T-helper 2 cell treated with Interferon-gamma antibody and Interleukin-4, amounts not matched to agents 5 μg/mL and 100 μg/mL, for 36 hours (primary cell): ENCODE results near the gene MARK2.

Source experiments
- DNase-seq: peaks from one replicate; pipeline ENCODE4 v3.0.0; 2021; ENCODE audit warnings: low spot score
- H3K27ac Mint-ChIP-seq: one replicate; pipeline ENCODE4 v1.8.0; 2021; ENCODE audit warnings: mild to moderate bottlenecking, mixed read lengths
- H3K27me3 Mint-ChIP-seq: one replicate; pipeline ENCODE4 v1.8.0; 2021; ENCODE audit warnings: low read depth, mixed read lengths
- H3K36me3 Mint-ChIP-seq: one replicate; pipeline ENCODE4 v1.8.0; 2021; ENCODE audit warnings: low read depth, mixed read lengths
- H3K4me1 Mint-ChIP-seq: one replicate; pipeline ENCODE4 v1.8.0; 2021; ENCODE audit warnings: low read depth, mixed read lengths
- H3K4me3 Mint-ChIP-seq: one replicate; pipeline ENCODE4 v1.8.0; 2022; ENCODE audit warnings: mild to moderate bottlenecking, moderate library complexity, mixed read lengths
- H3K9me3 Mint-ChIP-seq: one replicate; pipeline ENCODE4 v1.8.0; 2021; ENCODE audit warnings: mixed read lengths

MARK2 gene

DNA sequence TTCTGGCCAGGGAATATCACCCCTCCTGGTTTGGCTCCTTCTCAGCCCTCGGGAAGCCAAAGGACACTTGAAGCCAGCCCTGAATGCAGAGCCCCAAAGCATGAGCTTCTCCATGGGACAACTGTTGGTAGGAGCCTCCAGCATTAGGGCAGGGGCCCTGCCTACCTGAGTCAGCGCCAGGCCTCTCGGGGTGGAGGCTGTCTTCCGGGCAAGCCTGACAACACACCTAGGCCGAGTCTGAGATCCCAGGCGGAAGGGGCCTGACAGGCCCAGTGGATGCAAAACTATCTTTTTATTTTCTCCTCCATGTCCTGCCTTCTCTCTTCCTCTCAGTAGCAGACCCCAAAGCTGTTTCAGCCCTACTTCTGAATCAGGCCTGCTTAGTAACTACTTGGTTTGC, 50.4 kb downstream of the MARK2 start:
- no peak for DNase-seq

DNA sequence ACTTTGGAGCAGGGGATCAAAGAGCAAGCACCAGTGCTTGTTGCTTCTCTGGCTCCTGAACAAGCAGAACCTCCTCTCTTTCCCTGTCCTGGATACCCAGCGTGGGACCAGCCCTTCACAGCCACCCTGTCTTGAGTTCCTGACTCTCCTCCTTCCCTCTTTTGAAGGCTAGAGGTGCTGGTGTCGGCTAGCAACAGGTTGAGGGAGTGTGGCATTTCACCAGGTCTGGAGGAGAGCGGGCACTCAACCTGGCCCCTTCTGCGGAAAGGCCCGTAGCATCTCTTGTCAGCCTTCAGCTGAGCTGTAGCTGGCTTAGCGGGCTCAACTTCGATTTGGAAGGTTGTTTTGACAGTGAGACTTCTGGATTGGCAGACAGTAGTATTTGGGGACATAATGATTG, 51.5 kb downstream of the MARK2 start:
- DNase-seq: no peak
- no peaks in the 10 kb centered on the region for H3K9me3 Mint-ChIP-seq
- H3K4me1 Mint-ChIP-seq: peaks cover 53% of the 10 kb centered on the region
- peak overlapping the region; percentile 93 for H3K4me3 Mint-ChIP-seq
- peaks cover 38% of the 10 kb centered on the region for H3K36me3 Mint-ChIP-seq
- H3K27ac Mint-ChIP-seq: no peak overlapping the region
- no peaks in the 10 kb centered on the region for H3K27me3 Mint-ChIP-seq

More for the DNA sequence above, 50.4 kb downstream of the MARK2 start:
- Mint-ChIP-seq H3K36me3 (peaks cover 33% of the 10 kb centered on the region), H3K27ac (peak overlapping the region; percentile 68), H3K4me1 (peaks cover 54% of the 10 kb centered on the region), H3K4me3 (peak overlapping the region; percentile 93), H3K9me3 (no peaks in the 10 kb centered on the region), H3K27me3 (no peaks in the 10 kb centered on the region)

DNA sequence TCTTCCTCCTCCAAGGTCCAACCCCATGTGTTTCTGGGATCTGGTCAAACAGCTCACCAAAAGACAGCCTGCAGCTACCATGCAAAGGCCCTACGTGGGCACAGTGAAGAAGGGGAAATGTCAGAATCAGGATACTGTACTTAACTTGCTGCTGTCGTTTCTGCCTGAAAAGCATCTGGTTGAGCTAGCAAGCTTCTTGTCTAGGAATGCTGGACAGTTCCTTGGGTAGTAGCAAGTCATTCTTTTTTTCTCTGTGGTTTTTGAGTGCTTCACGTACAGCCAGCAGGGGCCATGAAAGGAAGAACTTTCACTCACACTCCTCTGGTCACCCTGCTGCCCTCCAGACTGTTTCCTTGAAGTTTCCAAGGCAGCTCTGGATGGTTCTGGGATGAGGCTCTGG, 53.3 kb downstream of the MARK2 start:
- Mint-ChIP-seq H3K36me3 (peaks cover 51% of the 10 kb centered on the region), H3K4me1 (peaks cover 54% of the 10 kb centered on the region), H3K9me3 (no peaks in the 10 kb centered on the region), H3K4me3 (no peak overlapping the region), H3K27me3 (no peaks in the 10 kb centered on the region), H3K27ac (no peak overlapping the region)
- no peak for DNase-seq

DNA sequence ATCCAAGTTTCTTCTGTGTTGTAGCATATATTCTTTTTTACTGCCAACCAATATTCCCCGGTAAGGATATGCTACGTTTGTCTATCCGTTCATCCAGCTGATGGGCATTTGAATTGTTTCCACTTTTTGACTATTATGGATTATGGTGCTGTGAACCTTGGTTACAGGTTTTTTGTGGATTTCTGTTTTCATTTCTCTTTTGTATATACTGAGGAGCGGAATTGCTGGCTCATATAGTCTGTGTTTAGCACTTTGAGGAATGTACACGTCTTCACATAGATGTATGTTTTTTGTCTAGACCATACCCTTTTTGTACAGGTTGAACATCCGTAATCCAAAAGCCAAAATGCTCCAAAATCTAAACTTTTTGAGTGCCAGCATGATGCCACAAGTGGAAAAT, 54.4 kb downstream of the MARK2 start:
- H3K36me3 Mint-ChIP-seq: peaks cover 57% of the 10 kb centered on the region
- DNase-seq: no peak
- no peak overlapping the region for H3K27ac Mint-ChIP-seq
- H3K4me1 Mint-ChIP-seq: peaks cover 44% of the 10 kb centered on the region
- no peaks in the 10 kb centered on the region for H3K9me3 Mint-ChIP-seq
- no peaks in the 10 kb centered on the region for H3K27me3 Mint-ChIP-seq
- no peak overlapping the region for H3K4me3 Mint-ChIP-seq

DNA sequence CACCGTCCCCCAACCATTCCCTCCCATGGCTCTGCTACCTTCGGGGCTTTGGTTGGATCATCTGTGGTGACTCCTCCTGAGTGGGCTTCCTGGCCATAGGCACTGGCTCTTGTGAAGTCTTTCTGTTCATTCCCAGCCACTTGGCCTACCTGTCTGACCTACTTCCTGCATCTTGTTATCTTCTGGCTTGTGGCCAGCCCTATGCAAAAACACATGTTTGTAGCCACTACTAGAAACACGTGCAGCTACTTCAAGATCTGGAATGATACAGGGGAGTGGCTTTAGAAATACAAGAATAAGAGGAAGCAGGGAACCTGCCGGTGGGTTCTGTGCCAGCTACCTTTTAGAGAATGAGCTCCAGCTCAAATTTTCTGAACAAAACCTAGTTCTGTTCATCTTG, 57.2 kb downstream of the MARK2 start:
- peaks cover 25% of the 10 kb centered on the region for H3K4me1 Mint-ChIP-seq

DNA sequence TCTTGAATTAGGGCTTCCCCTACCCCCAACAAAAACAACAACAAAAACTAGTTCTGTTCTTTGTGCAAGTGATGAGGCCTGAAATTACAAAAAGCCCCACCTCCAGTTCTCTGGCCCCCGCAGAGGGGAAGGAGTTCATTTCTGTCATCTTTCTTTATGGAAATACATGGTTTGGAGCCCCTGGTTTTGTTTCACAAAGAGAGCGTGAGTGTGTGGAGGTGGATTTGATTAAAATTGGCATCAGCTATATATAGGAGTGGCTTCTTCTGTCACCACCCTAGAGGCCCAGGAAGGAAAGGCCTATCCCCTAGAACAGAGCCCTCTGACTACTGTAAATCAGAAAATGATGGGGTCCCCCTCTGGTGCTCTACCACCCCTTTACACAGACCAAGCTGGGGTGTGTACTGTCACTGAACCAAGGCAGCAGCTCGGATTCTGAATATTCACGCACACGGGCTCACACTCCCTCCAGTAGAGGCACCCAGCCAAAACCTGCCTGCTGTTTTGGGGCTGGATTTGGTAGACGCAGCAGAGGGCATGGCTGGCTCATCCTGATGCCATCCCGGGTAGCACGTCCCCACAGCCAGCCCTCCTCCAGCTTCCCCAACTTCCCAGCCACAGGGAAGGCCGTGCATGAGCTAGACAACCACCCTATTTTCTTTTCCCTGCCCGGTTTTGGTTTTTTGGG, 58.7 kb downstream of the MARK2 start:
- H3K4me1 Mint-ChIP-seq: peaks cover 10% of the 10 kb centered on the region
- H3K4me3 Mint-ChIP-seq: no peak overlapping the region
- DNase-seq: no peak
- H3K9me3 Mint-ChIP-seq: no peaks in the 10 kb centered on the region
- H3K27ac Mint-ChIP-seq: no peak overlapping the region
- peaks cover 58% of the 10 kb centered on the region for H3K36me3 Mint-ChIP-seq
- no peaks in the 10 kb centered on the region for H3K27me3 Mint-ChIP-seq

More for the DNA sequence above, 57.2 kb downstream of the MARK2 start:
- no peak overlapping the region for H3K4me3 Mint-ChIP-seq
- DNase-seq: no peak
- H3K27ac Mint-ChIP-seq: no peak overlapping the region
- H3K36me3 Mint-ChIP-seq: peaks cover 60% of the 10 kb centered on the region
- no peaks in the 10 kb centered on the region for H3K9me3 Mint-ChIP-seq
- H3K27me3 Mint-ChIP-seq: no peaks in the 10 kb centered on the region

DNA sequence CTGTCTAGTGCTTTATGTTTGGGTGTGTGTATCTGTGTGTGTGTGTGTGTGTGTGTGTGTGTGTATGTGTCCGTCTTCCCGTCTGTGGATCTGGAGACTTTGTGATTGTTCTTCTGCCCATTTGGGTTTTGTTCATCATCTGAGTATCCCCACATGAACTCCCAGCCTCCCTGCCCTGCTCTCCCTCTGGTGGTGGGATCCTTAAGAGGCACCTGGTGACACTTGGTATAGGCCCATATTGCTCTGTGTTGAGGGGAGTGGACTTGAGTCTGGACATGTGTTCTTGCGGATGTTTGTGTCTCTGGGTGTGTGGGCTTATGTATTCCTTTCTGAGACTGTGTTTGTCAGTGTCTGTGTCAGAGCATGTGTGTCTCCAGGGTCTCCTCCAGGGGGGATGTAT, 62.8 kb downstream of the MARK2 start:
- no peak overlapping the region for H3K4me3 Mint-ChIP-seq
- no peak for DNase-seq
- H3K27me3 Mint-ChIP-seq: no peaks in the 10 kb centered on the region
- no peaks in the 10 kb centered on the region for H3K4me1 Mint-ChIP-seq
- H3K27ac Mint-ChIP-seq: peak overlapping the region; percentile 61
- peaks cover 73% of the 10 kb centered on the region for H3K36me3 Mint-ChIP-seq
- no peaks in the 10 kb centered on the region for H3K9me3 Mint-ChIP-seq

DNA sequence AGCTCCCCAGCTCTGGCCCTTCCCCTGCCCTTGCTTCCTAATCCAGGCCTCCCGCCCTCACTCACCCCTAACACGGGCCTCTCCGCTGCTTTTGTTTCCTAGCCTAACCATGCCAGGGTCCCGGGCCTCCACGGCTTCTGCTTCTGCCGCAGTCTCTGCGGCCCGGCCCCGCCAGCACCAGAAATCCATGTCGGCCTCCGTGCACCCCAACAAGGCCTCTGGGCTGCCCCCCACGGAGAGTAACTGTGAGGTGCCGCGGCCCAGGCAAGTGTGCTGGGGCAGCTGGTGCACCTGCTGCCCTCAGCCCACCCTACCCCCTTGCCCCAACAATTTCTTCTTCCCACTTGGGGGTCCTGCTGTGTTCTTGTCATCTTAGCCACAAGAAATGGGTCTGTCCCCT, 65.0 kb downstream of the MARK2 start:
- H3K27ac Mint-ChIP-seq: no peak overlapping the region
- H3K27me3 Mint-ChIP-seq: no peaks in the 10 kb centered on the region
- H3K9me3 Mint-ChIP-seq: no peaks in the 10 kb centered on the region
- H3K36me3 Mint-ChIP-seq: peaks cover 65% of the 10 kb centered on the region
- H3K4me1 Mint-ChIP-seq: no peaks in the 10 kb centered on the region
- no peak for DNase-seq
- H3K4me3 Mint-ChIP-seq: no peak overlapping the region

DNA sequence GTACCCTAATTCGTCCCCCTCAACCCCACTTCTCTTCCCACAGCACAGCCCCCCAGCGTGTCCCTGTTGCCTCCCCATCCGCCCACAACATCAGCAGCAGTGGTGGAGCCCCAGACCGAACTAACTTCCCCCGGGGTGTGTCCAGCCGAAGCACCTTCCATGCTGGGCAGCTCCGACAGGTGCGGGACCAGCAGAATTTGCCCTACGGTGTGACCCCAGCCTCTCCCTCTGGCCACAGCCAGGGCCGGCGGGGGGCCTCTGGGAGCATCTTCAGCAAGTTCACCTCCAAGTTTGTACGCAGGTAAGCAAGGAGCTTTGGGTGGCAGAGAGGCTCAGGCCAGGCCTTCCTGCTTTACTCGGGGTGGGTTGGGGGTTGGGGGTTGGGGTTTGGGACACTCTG, 65.8 kb downstream of the MARK2 start:
- Mint-ChIP-seq H3K27ac (no peak overlapping the region), H3K36me3 (peaks cover 59% of the 10 kb centered on the region), H3K9me3 (no peaks in the 10 kb centered on the region), H3K27me3 (no peaks in the 10 kb centered on the region), H3K4me1 (no peaks in the 10 kb centered on the region), H3K4me3 (no peak overlapping the region)
- DNase-seq: no peak

DNA sequence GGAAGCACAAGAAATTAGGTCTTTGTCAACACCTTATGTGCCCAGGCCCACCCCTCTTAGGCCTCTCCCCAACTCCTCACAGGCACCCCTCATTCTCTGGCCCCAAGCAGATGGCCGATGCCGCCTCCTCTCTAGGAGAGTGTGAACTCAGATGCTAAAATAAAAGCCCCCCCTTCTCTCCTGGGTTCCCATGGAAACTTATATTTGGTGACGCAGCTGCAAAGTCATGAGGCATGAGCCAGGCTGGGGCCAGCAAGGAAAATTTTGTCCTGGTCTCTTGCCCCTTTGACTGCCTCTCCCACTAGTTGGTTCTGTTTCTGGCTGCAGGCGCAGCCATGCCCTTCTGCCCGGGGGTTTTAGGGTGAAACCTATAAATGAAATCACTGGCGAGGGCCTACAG, 66.3 kb downstream of the MARK2 start:
- DNase-seq: no peak
- Mint-ChIP-seq H3K27me3 (no peaks in the 10 kb centered on the region), H3K36me3 (peaks cover 56% of the 10 kb centered on the region), H3K4me1 (no peaks in the 10 kb centered on the region), H3K27ac (no peak overlapping the region), H3K9me3 (no peaks in the 10 kb centered on the region), H3K4me3 (no peak overlapping the region)

DNA sequence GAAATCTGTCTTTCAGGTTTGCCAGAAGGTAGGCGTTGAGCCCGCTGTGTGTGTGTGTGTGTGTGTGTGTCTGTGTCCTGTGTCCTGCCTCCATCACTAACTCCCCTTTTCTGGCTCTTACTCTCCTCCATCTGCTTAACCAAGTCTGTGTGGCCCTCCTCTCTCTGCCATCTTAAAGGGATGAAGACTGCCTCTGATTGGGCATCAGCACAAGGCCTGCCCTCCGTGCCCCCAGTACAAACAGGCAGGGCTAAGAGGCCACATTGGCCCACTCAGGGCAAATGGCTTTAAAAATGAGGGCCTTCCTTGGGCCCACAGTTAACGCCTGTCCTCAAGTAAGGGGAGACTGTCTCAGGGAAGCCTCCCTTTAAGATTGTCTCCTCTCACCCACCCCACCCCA, 67.2 kb downstream of the MARK2 start:
- no peak for DNase-seq
- Mint-ChIP-seq H3K36me3 (peaks cover 49% of the 10 kb centered on the region), H3K27ac (no peak overlapping the region), H3K9me3 (no peaks in the 10 kb centered on the region), H3K4me1 (no peaks in the 10 kb centered on the region), H3K4me3 (no peak overlapping the region), H3K27me3 (no peaks in the 10 kb centered on the region)

DNA sequence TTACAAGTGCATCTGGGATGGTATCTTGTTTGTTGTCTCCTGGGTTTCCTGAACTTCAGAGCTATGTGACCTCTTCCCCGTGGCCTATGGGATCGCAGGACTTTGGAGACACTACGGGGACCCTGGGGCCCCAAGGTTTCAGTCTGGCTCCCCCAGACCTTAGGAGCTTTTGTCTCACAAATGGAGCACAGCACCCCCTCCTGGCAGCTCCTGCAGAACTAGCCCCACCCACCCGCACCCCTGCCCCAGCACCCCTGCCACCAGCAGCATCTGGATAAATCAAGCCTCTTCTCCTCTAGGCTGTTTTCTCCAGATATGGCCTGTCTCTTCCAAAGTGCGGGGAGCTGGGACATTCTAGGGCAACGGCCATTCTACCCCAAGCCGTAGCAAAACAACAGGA, 67.7 kb downstream of the MARK2 start:
- Mint-ChIP-seq H3K27ac (no peak overlapping the region), H3K9me3 (no peaks in the 10 kb centered on the region), H3K36me3 (peaks cover 45% of the 10 kb centered on the region), H3K4me3 (no peak overlapping the region), H3K27me3 (no peaks in the 10 kb centered on the region), H3K4me1 (no peaks in the 10 kb centered on the region)
- DNase-seq: no peak

DNA sequence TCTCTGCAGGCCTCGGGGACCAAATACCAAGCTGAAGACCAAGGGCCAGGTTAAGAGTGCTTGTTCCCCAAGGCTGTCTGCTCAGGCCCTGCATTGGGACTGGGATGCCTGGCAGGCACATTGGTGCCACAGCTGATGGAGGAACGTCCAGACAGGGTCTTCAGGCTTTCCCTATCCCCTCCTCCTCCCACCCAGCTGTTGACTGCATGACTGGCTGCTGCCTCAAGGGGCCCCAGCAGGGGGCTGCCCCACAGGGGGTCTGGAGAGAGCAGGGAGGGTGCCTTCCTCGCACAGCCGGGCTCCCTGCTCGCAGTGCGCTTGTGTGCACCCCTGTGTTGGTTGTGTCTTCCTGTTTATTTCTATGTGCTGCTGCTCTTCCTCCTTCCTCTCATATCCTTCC, 68.2 kb downstream of the MARK2 start:
- Mint-ChIP-seq H3K9me3 (no peaks in the 10 kb centered on the region), H3K27ac (no peak overlapping the region), H3K4me1 (no peaks in the 10 kb centered on the region), H3K27me3 (no peaks in the 10 kb centered on the region), H3K4me3 (no peak overlapping the region), H3K36me3 (peaks cover 42% of the 10 kb centered on the region)
- DNase-seq: no peak

DNA sequence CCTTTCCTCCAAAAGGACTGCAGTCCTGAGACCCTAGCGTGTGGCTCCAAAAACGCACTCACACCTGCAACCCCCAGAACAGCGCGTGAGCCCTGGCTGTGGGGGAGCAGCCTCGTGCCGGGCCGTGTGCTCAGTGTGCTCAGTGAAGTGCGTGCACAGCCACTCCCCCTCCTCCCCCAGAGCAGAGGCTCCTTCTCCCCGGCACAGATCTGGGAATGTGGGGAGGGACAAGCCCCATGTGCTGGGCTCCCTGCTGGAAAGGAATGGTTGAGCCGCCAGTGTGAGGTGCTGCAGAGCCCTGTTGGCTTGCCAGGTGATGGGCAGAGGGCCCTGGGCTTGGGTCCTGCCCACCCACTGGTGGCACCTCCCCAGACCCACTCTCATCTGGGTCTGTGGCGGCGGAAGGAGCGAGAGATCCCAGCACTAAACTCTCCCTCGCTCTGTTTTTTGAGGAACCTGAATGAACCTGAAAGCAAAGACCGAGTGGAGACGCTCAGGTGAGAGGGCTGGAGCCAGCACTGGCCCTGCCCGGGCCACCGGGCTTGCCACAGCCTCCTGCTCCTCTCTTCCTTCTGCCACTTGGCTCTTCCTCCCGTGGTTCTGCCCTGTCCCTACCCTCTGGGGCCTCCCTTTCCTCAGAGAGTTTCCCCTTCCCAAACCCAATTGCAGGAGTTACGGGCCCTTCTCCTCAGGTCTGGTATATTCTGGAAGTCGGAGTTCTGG, 69.1 kb downstream of the MARK2 start:
- Mint-ChIP-seq H3K27ac (no peak overlapping the region), H3K4me1 (no peaks in the 10 kb centered on the region), H3K27me3 (no peaks in the 10 kb centered on the region), H3K9me3 (no peaks in the 10 kb centered on the region), H3K36me3 (peaks cover 34% of the 10 kb centered on the region), H3K4me3 (no peak overlapping the region)
- DNase-seq: no peak
